ENCODE measurements around the gene NPHP3. TPM values are rescaled to one million over a fixed set of nuclear protein-coding genes. Genes with fewer than 3 reads are reported as not detected.
"Not testable (repeated sequence)": the region's sequence is repeated elsewhere in the genome, so short reads cannot be mapped to it uniquely, and the experiment has no call there.

The NPHP3 gene
- total RNA-seq, 2 experiments from 2014 or later = 15.2 to 16.9 TPM

- POLR2A ChIA-PET; H3K4me1 Mint-ChIP-seq (ENCODE audit: low read depth); DNase-seq; H3K36me3 Mint-ChIP-seq (ENCODE audit: low read depth); ATAC-seq; H3K27me3 Mint-ChIP-seq (ENCODE audit: low read depth); H3K27ac Mint-ChIP-seq; H3K9me3 Mint-ChIP-seq (ENCODE audit: insufficient read depth); H3K4me3 Mint-ChIP-seq: not testable (repeated sequence)
- CTCF ChIA-PET = interaction anchor here (0.9 to 6.5 kb wide), 11 partner anchors 10 to 290 kb away, joined by 3 to 204 read pairs (median 7); partner anchors contain the start of genes ACAD11 and UBA5
Observed at GRCh38 chr3:132641427-132641826, 80.8 kb downstream of the NPHP3 start.

- Mint-ChIP-seq H3K27ac (no peak overlapping the region), H3K9me3 (ENCODE audit: insufficient read depth) (no peaks in the 10 kb centered on the region), H3K4me3 (no peak overlapping the region), H3K36me3 (ENCODE audit: low read depth) (peaks cover 6% of the 10 kb centered on the region), H3K4me1 (ENCODE audit: low read depth) (peaks cover 7% of the 10 kb centered on the region), H3K27me3 (ENCODE audit: low read depth) (no peaks in the 10 kb centered on the region)
- DNase-seq (no peak), ATAC-seq (no peak)
- ChIA-PET POLR2A (interaction anchor here (1.1 kb wide), 1 partner anchor 93 kb away, joined by 3 read pairs; no protein-coding TSS in a partner anchor), CTCF (interaction anchor here (1.4 to 6.5 kb wide), 2 partner anchors 50 to 101 kb away, joined by 3 to 204 read pairs; no protein-coding TSS in a partner anchor)
Observed at GRCh38 chr3:132638706-132639105, 83.5 kb downstream of the NPHP3 start.

- H3K4me1 Mint-ChIP-seq (ENCODE audit: low read depth) = no peaks in the 10 kb centered on the region
- no peak overlapping the region for H3K4me3 Mint-ChIP-seq
- ATAC-seq (no peak), DNase-seq (no peak)
- ChIA-PET POLR2A (no interaction called here), CTCF (interaction anchor here (6.5 kb wide), 1 partner anchor 99 kb away, joined by 204 read pairs; no protein-coding TSS in a partner anchor)
- no peak overlapping the region for H3K27ac Mint-ChIP-seq
- no peaks in the 10 kb centered on the region for H3K9me3 Mint-ChIP-seq (ENCODE audit: insufficient read depth)
- H3K36me3 Mint-ChIP-seq (ENCODE audit: low read depth) = peaks cover 6% of the 10 kb centered on the region
- no peaks in the 10 kb centered on the region for H3K27me3 Mint-ChIP-seq (ENCODE audit: low read depth)
Observed at GRCh38 chr3:132637590-132637989, 84.6 kb downstream of the NPHP3 start.

GRCh38 chr3:132635052-132635451 is 87.2 kb downstream of the NPHP3 start:
- DNase-seq = no peak
- Mint-ChIP-seq H3K27ac (no peak overlapping the region), H3K9me3 (ENCODE audit: insufficient read depth) (no peaks in the 10 kb centered on the region), H3K4me3 (no peak overlapping the region), H3K27me3 (ENCODE audit: low read depth) (no peaks in the 10 kb centered on the region), H3K4me1 (ENCODE audit: low read depth) (no peaks in the 10 kb centered on the region), H3K36me3 (ENCODE audit: low read depth) (peaks cover 6% of the 10 kb centered on the region)
- POLR2A ChIA-PET = interaction anchor here (1.4 kb wide), 1 partner anchor 26 kb away, joined by 4 read pairs; no protein-coding TSS in a partner anchor
- CTCF ChIA-PET = interaction anchor here (0.9 to 2.3 kb wide), 3 partner anchors 9 to 99 kb away, joined by 3 to 17 read pairs (median 5); no protein-coding TSS in a partner anchor
- ATAC-seq = no peak

Other genes with a start within 250 kb of the NPHP3 start
- not detected for gene ACKR4, start 125.1 kb downstream of the NPHP3 start, total RNA-seq
- gene ACAD11, start 62.6 kb downstream of the NPHP3 start, total RNA-seq = 10 to 100 TPM; 11.3 to 13.7 TPM
- 10 to 100 TPM; 31.4 to 39.0 TPM for gene UBA5, start 62.1 kb downstream of the NPHP3 start, total RNA-seq